Neuronal stem cell (in vitro differentiated cells): ENCODE results near the gene S1PR3.
A peak's percentile ranks its signal among the peaks of the same experiment; 100 is the strongest.

Experiments used
- DNase-seq: peaks from one replicate; pipeline ENCODE4 v3.0.0-alpha.2; 2013; ENCODE audit warnings: low spot score
- H2AFZ ChIP-seq: one replicate; pipeline ENCODE4 v1.6.1; 2013; ENCODE audit warnings: mild to moderate bottlenecking, low read length, inconsistent platforms
- H2AK5ac ChIP-seq: 2 replicates; pipeline ENCODE4 v1.6.1; 2013; ENCODE audit warnings: low read depth, mild to moderate bottlenecking, inconsistent platforms, low read length, moderate library complexity, mixed read lengths
- H2BK120ac ChIP-seq: 2 replicates; pipeline ENCODE4 v1.6.1; 2013; ENCODE audit warnings: low read depth, mild to moderate bottlenecking, inconsistent platforms, low read length, moderate library complexity, mixed read lengths
- H2BK12ac ChIP-seq: one replicate; pipeline ENCODE4 v1.6.1; 2013; ENCODE audit warnings: low read length, inconsistent platforms
- H2BK15ac ChIP-seq: 2 replicates; pipeline ENCODE4 v1.6.1; 2013; ENCODE audit warnings: mild to moderate bottlenecking, low read length, inconsistent platforms, mixed read lengths
- H2BK5ac ChIP-seq: one replicate; pipeline ENCODE4 v1.6.1; 2013; ENCODE audit warnings: inconsistent platforms, mild to moderate bottlenecking, low read length, moderate library complexity
- H3K14ac ChIP-seq: one replicate; pipeline ENCODE4 v1.6.1; 2013; ENCODE audit warnings: low read length, inconsistent platforms
- H3K18ac ChIP-seq: 2 replicates; pipeline ENCODE4 v1.6.1; 2013; ENCODE audit warnings: low read length, inconsistent platforms
- H3K23ac ChIP-seq: 2 replicates; pipeline ENCODE4 v1.6.1; 2013; ENCODE audit warnings: low read depth, mild to moderate bottlenecking, mixed read lengths, low read length, inconsistent platforms; ENCODE audit not compliant: poor library complexity
- H3K27ac ChIP-seq: replicated peaks from 3 replicates; pipeline ENCODE4 v1.5.1; 2013; ENCODE audit warnings: low read length, inconsistent platforms
- H3K27me3 ChIP-seq, 3 experiments: 2 replicates each; pipeline ENCODE4 v1.6.1; 2013; ENCODE audit warnings: low read length in 3 of 3, mild to moderate bottlenecking in 2 of 3, inconsistent platforms in 1 of 3, low read depth in 1 of 3, mixed read lengths in 1 of 3, moderate library complexity in 1 of 3; ENCODE audit not compliant: control insufficient read depth in 3 of 3, insufficient read depth in 3 of 3
- H3K36me3 ChIP-seq, 2 donors: replicated peaks in 1 of 2; 2 replicates each; pipeline ENCODE4 v1.6.1; 2013; ENCODE audit warnings: low read length in 2 of 2; ENCODE audit not compliant: control insufficient read depth in 2 of 2, insufficient read depth in 2 of 2
- H3K4ac ChIP-seq: 2 replicates; pipeline ENCODE4 v1.6.1; 2013; ENCODE audit warnings: inconsistent platforms, mild to moderate bottlenecking, low read length, moderate library complexity
- H3K4me1 ChIP-seq, 2 donors: 1 replicate in 1 of 2; 2 replicates in 1 of 2; pipeline ENCODE4 v1.6.1; 2013; ENCODE audit warnings: low read length in 2 of 2, low read depth in 1 of 2; ENCODE audit not compliant: control insufficient read depth in 2 of 2, insufficient read depth in 1 of 2
- H3K4me2 ChIP-seq: one replicate; pipeline ENCODE4 v1.6.1; 2013; ENCODE audit warnings: mild to moderate bottlenecking, low read length, inconsistent platforms; ENCODE audit not compliant: insufficient read depth, poor library complexity, severe bottlenecking
- H3K4me3 ChIP-seq, 2 donors: 2 replicates each; pipeline ENCODE4 v1.5.1; 2013; ENCODE audit warnings: low read length in 2 of 2, mild to moderate bottlenecking in 2 of 2, inconsistent platforms in 1 of 2, moderate library complexity in 1 of 2
- H3K79me1 ChIP-seq: one replicate; pipeline ENCODE4 v1.6.1; 2013; ENCODE audit warnings: low read depth, mild to moderate bottlenecking, inconsistent platforms, low read length, moderate library complexity
- H3K9ac ChIP-seq: one replicate; pipeline ENCODE4 v1.6.1; 2013; ENCODE audit warnings: mild to moderate bottlenecking, low read depth, low read length, inconsistent platforms; ENCODE audit not compliant: poor library complexity
- H3K9me3 ChIP-seq, 2 donors: replicated peaks in 1 of 2; 2 replicates each; pipeline versions ENCODE3 to v1.6.1; 2013; ENCODE audit warnings: low read length in 2 of 2, mild to moderate bottlenecking in 2 of 2, inconsistent platforms in 1 of 2, low read depth in 1 of 2, mixed read lengths in 1 of 2, moderate library complexity in 1 of 2; ENCODE audit not compliant: control insufficient read depth in 2 of 2, insufficient read depth in 1 of 2
- H4K8ac ChIP-seq: one replicate; pipeline ENCODE4 v1.6.1; 2013; ENCODE audit warnings: low read depth, mild to moderate bottlenecking, inconsistent platforms, low read length, moderate library complexity
- H4K91ac ChIP-seq: one replicate; pipeline ENCODE4 v1.6.1; 2013; ENCODE audit warnings: low read length, low read depth, mild to moderate bottlenecking, inconsistent platforms; ENCODE audit not compliant: poor library complexity
- WGBS, 2 donors: extraction: QIAGEN DNeasy Blood & Tissue Kit; methylation state at CpG; one replicate each; pipeline ENCODE4 v1.1.7; 2013; ENCODE audit warnings: missing lambda C conversion rate in 2 of 2, mixed read lengths in 1 of 2; ENCODE audit not compliant: insufficient read length in 2 of 2, insufficient replicate concordance in 1 of 2; ENCODE audit errors: extremely low coverage in 2 of 2; 5-methylcytosine and 5-hydroxymethylcytosine counted together

Gene S1PR3

GRCh38 chr9:88987661-88988060 is 3.6 kb upstream of the S1PR3 start:
- Histone ChIP-seq H2BK12ac (no peak overlapping the region), H3K36me3 (no peaks in the 10 kb centered on the region), H2AFZ (no peak overlapping the region), H4K91ac (no peak overlapping the region), H2BK5ac (no peak overlapping the region), H3K4me3 (no peak overlapping the region), H3K4me1 (peaks cover 8 to 10% of the 10 kb centered on the region in 2 donors), H3K79me1 (no peaks in the 10 kb centered on the region), H4K8ac (no peak overlapping the region), H3K4ac (no peak overlapping the region), H2BK15ac (no peak overlapping the region), H3K9me3 (no peaks in the 10 kb centered on the region), H3K23ac (no peak overlapping the region), H3K9ac (no peak overlapping the region), H2AK5ac (no peak overlapping the region), H3K27ac (no peak overlapping the region), H2BK120ac (no peak overlapping the region), H3K18ac (no peak overlapping the region), H3K27me3 (peaks cover 0 to 2% (median 0%) of the 10 kb centered on the region in 3 experiments), H3K14ac (no peak overlapping the region), H3K4me2 (no peak overlapping the region)
- no peak for DNase-seq
- WGBS, 2 donors: no CpG with 5 or more reads among the region's 4 CpGs

GRCh38 chr9:88988796-88989641 is 2.2 kb upstream of the S1PR3 start:
- Histone ChIP-seq H3K23ac (no peak overlapping the region), H3K4ac (no peak overlapping the region), H3K27me3 (no peaks in the 10 kb centered on the region), H2BK12ac (no peak overlapping the region), H2AK5ac (no peak overlapping the region), H4K91ac (no peak overlapping the region), H3K4me3 (no peak overlapping the region), H3K27ac (no peak overlapping the region), H2BK120ac (no peak overlapping the region), H3K4me2 (no peak overlapping the region), H3K14ac (no peak overlapping the region), H2BK5ac (no peak overlapping the region), H3K4me1 (peaks cover 8 to 21% of the 10 kb centered on the region in 2 donors), H3K79me1 (no peaks in the 10 kb centered on the region), H3K36me3 (peaks cover 0 to 5% of the 10 kb centered on the region in 2 donors), H3K18ac (no peak overlapping the region), H4K8ac (no peak overlapping the region), H2AFZ (peak overlapping the region; percentile 6), H3K9me3 (no peaks in the 10 kb centered on the region), H3K9ac (no peak overlapping the region), H2BK15ac (no peak overlapping the region)
- WGBS, 2 donors: no CpG with 5 or more reads among the region's 7 CpGs
- DNase-seq: no peak

GRCh38 chr9:88990041-88990728 is 1.1 kb upstream of the S1PR3 start:
- H2BK15ac ChIP-seq: no peak overlapping the region
- no peak overlapping the region for H2AK5ac ChIP-seq
- no peaks in the 10 kb centered on the region for H3K79me1 ChIP-seq
- no peak overlapping the region for H3K27ac ChIP-seq
- DNase-seq: peak; percentile 36
- no peaks in the 10 kb centered on the region for H3K27me3 ChIP-seq
- H3K36me3 ChIP-seq: peaks cover 0 to 17% of the 10 kb centered on the region in 2 donors
- peak overlapping the region; percentile 79 for H3K18ac ChIP-seq
- H3K9ac ChIP-seq: peak overlapping the region; percentile 18
- H3K23ac ChIP-seq: no peak overlapping the region
- H3K14ac ChIP-seq: peak overlapping the region; percentile 5
- peak overlapping the region; percentile 86 for H3K4me2 ChIP-seq
- peak overlapping the region; percentile 7 for H4K8ac ChIP-seq
- H2BK5ac ChIP-seq: no peak overlapping the region
- H3K4me3 ChIP-seq: peak overlapping the region in 1 of 2 donors; percentile 79
- H3K4ac ChIP-seq: no peak overlapping the region
- H3K4me1 ChIP-seq: peaks cover 8 to 23% of the 10 kb centered on the region in 2 donors
- no peak overlapping the region for H2BK120ac ChIP-seq
- H2BK12ac ChIP-seq: peak overlapping the region; percentile 76
- H4K91ac ChIP-seq: no peak overlapping the region
- peak overlapping the region; percentile 92 for H2AFZ ChIP-seq
- H3K9me3 ChIP-seq: no peaks in the 10 kb centered on the region
- WGBS, 2 donors: no CpG with 5 or more reads among the region's 25 CpGs

- no peak overlapping the region for H2AK5ac ChIP-seq
- no peak overlapping the region for H3K4ac ChIP-seq
- peak overlapping the region; percentile 92 for H2AFZ ChIP-seq
- H3K18ac ChIP-seq: peak overlapping the region; percentile 95
- H2BK120ac ChIP-seq: no peak overlapping the region
- H3K79me1 ChIP-seq: no peaks in the 10 kb centered on the region
- H3K36me3 ChIP-seq: peaks cover 0 to 22% of the 10 kb centered on the region in 2 donors
- H2BK12ac ChIP-seq: no peak overlapping the region
- H3K27ac ChIP-seq: peak overlapping the region; percentile 74
- no peak overlapping the region for H4K8ac ChIP-seq
- WGBS, 2 donors: no CpG with 5 or more reads among the region's 21 CpGs
- peak overlapping the region; percentile 86 for H3K4me2 ChIP-seq
- H2BK15ac ChIP-seq: peak overlapping the region; percentile 49
- peak overlapping the region; percentile 79 to 82 for H3K4me3 ChIP-seq
- H2BK5ac ChIP-seq: peak overlapping the region; percentile 91
- H4K91ac ChIP-seq: no peak overlapping the region
- H3K9me3 ChIP-seq: no peaks in the 10 kb centered on the region
- DNase-seq: no peak
- H3K23ac ChIP-seq: no peak overlapping the region
- no peak overlapping the region for H3K14ac ChIP-seq
- H3K27me3 ChIP-seq: no peaks in the 10 kb centered on the region
- H3K9ac ChIP-seq: no peak overlapping the region
- H3K4me1 ChIP-seq: peaks cover 8 to 23% of the 10 kb centered on the region in 2 donors
These were observed 571 bp upstream of the S1PR3 start for GRCh38 chr9:88990729-88991065.
